ENCODE measurements around the gene DNAJC18.

The DNAJC18 gene

GRCh38 chr5:139416651-139417050, 22.7 kb downstream of the DNAJC18 start:
- Histone ChIP-seq H4K20me1 (ENCODE audit: insufficient read depth, low read length) (no peaks in the 10 kb centered on the region), H3K27ac (ENCODE audit: low read depth, low read length, poor library complexity, severe bottlenecking) (no peak overlapping the region), H3K4me2 (ENCODE audit: low read length) (no peak overlapping the region), H3K4me1 (ENCODE audit: insufficient read depth, low read length, severe bottlenecking) (no peaks in the 10 kb centered on the region), H3K4me3 (ENCODE audit: low read depth, low read length, poor library complexity, severe bottlenecking) (no peak overlapping the region), H3K9ac (ENCODE audit: low read length) (no peak overlapping the region), H3K9me2 (ENCODE audit: low read depth, low read length) (no peaks in the 10 kb centered on the region), H3K27me3 (ENCODE audit: insufficient read depth, low read length) (no peaks in the 10 kb centered on the region), H3K79me2 (ENCODE audit: insufficient read depth, low read length) (no peaks in the 10 kb centered on the region), H3K9me3 (ENCODE audit: low read length) (no peaks in the 10 kb centered on the region), H3F3A (ENCODE audit: insufficient read depth, low read length) (no peaks in the 10 kb centered on the region), H2AFZ (ENCODE audit: low read length) (no peak overlapping the region), H3K36me3 (ENCODE audit: insufficient read depth, low read length) (no peaks in the 10 kb centered on the region)
- TF ChIP-seq EZH2 (IDR thresholded peaks at IDR 0.05; ENCODE audit: borderline replicate concordance, low read length) (no peak), CTCF (IDR thresholded peaks at IDR 0.05; ENCODE audit: low read length) (no peak)

GRCh38 chr5:139415869-139416268, 23.5 kb downstream of the DNAJC18 start:
- no peak overlapping the region for H3K9ac ChIP-seq (ENCODE audit: low read length)
- H3K27ac ChIP-seq (ENCODE audit: low read depth, low read length, poor library complexity, severe bottlenecking), result no peak overlapping the region
- no peaks in the 10 kb centered on the region for H3K36me3 ChIP-seq (ENCODE audit: insufficient read depth, low read length)

GRCh38 chr5:139415221-139415861, 24.0 kb downstream of the DNAJC18 start:
- H3K9me3 ChIP-seq (ENCODE audit: low read length), result no peaks in the 10 kb centered on the region
- no peak overlapping the region for H2AFZ ChIP-seq (ENCODE audit: low read length)
- H4K20me1 ChIP-seq (ENCODE audit: insufficient read depth, low read length), result no peaks in the 10 kb centered on the region
- H3F3A ChIP-seq (ENCODE audit: insufficient read depth, low read length), result no peaks in the 10 kb centered on the region
- no peaks in the 10 kb centered on the region for H3K9me2 ChIP-seq (ENCODE audit: low read depth, low read length)
- TF ChIP-seq EZH2 (IDR thresholded peaks at IDR 0.05; ENCODE audit: borderline replicate concordance, low read length) (no peak), CTCF (IDR thresholded peaks at IDR 0.05; ENCODE audit: low read length) (no peak)
- no peaks in the 10 kb centered on the region for H3K36me3 ChIP-seq (ENCODE audit: insufficient read depth, low read length)
- H3K27me3 ChIP-seq (ENCODE audit: insufficient read depth, low read length), result no peaks in the 10 kb centered on the region
- no peak overlapping the region for H3K27ac ChIP-seq (ENCODE audit: low read depth, low read length, poor library complexity, severe bottlenecking)
- H3K4me3 ChIP-seq (ENCODE audit: low read depth, low read length, poor library complexity, severe bottlenecking), result no peak overlapping the region
- no peaks in the 10 kb centered on the region for H3K4me1 ChIP-seq (ENCODE audit: insufficient read depth, low read length, severe bottlenecking)
- H3K79me2 ChIP-seq (ENCODE audit: insufficient read depth, low read length), result no peaks in the 10 kb centered on the region
- no peak overlapping the region for H3K4me2 ChIP-seq (ENCODE audit: low read length)
- no peak overlapping the region for H3K9ac ChIP-seq (ENCODE audit: low read length)

More at GRCh38 chr5:139415869-139416268, 23.5 kb downstream of the DNAJC18 start:
- Histone ChIP-seq H3K27me3 (ENCODE audit: insufficient read depth, low read length) (no peaks in the 10 kb centered on the region), H3K4me2 (ENCODE audit: low read length) (no peak overlapping the region), H3K9me3 (ENCODE audit: low read length) (no peaks in the 10 kb centered on the region), H2AFZ (ENCODE audit: low read length) (no peak overlapping the region), H3K4me3 (ENCODE audit: low read depth, low read length, poor library complexity, severe bottlenecking) (no peak overlapping the region), H3K4me1 (ENCODE audit: insufficient read depth, low read length, severe bottlenecking) (no peaks in the 10 kb centered on the region), H3K79me2 (ENCODE audit: insufficient read depth, low read length) (no peaks in the 10 kb centered on the region), H3K9me2 (ENCODE audit: low read depth, low read length) (no peaks in the 10 kb centered on the region), H3F3A (ENCODE audit: insufficient read depth, low read length) (no peaks in the 10 kb centered on the region), H4K20me1 (ENCODE audit: insufficient read depth, low read length) (no peaks in the 10 kb centered on the region)
- no peak for TF ChIP-seq CTCF (IDR thresholded peaks at IDR 0.05; ENCODE audit: low read length)

All from OCI-LY1 (cell line).